ENCODE data around the gene CHIA. TPM values are rescaled to one million over a fixed set of nuclear protein-coding genes. Genes with fewer than 3 reads are reported as not detected.

The CHIA gene
- total and polyA plus RNA-seq, 2 of the 4 experiments (the other 2 are of a cell fraction): not detected

- no peaks in the 10 kb centered on the region for H3K9me3 ChIP-seq (ENCODE audit: control insufficient read depth, insufficient read depth, low read length)
- no peaks in the 10 kb centered on the region for H4K20me1 ChIP-seq (ENCODE audit: insufficient read depth, low read length)
- no peak overlapping the region for H3K14ac ChIP-seq (replicated peaks; ENCODE audit: low read depth, low read length)
- DNase-seq (no peak), ATAC-seq (ENCODE audit: low read depth) (no peak)
- no peak for TF ChIP-seq RFX5 (IDR thresholded peaks at IDR 0.05; ENCODE audit: low read depth, low read length)
- TF ChIP-seq FOS (IDR thresholded peaks at IDR 0.05; ENCODE audit: low read depth, low read length): no peak
- TF ChIP-seq USF2 (IDR thresholded peaks at IDR 0.05; ENCODE audit: low read depth, low read length): no peak
- TF ChIP-seq RAD21 (IDR thresholded peaks at IDR 0.05; ENCODE audit: low read length): no peak
- TF ChIP-seq NFE2L2 (IDR thresholded peaks at IDR 0.05; ENCODE audit: low read depth, low read length): no peak
- TF ChIP-seq POLR2A (IDR thresholded peaks at IDR 0.05; ENCODE audit: low read depth, low read length): no peak
- TF ChIP-seq BHLHE40 (IDR thresholded peaks at IDR 0.05; ENCODE audit: low read depth, low read length): no peak
- TF ChIP-seq ELK1 (IDR thresholded peaks at IDR 0.05; ENCODE audit: borderline replicate concordance, low read depth, low read length): no peak
- TF ChIP-seq CHD1 (IDR thresholded peaks at IDR 0.05; ENCODE audit: low read depth, low read length): no peak
- H3K9me1 ChIP-seq (ENCODE audit: insufficient read depth, low read length): no peaks in the 10 kb centered on the region
- no peak overlapping the region for H3K4me2 ChIP-seq (ENCODE audit: low read depth, low read length)
- H3K4ac ChIP-seq (ENCODE audit: low read depth, low read length): no peak overlapping the region
- no TSS peak for BruUV-seq (replicated peaks)
- intact Hi-C loops (cut with micrococcal nuclease) (no loop called here), dilution Hi-C loops (cut with HindIII; ENCODE audit: low sequenced_read_pairs, unreplicated experiment) (no loop called here), in situ Hi-C loops (cut with MboI; ENCODE audit: low sequenced_read_pairs) (no loop called here)
- no peak overlapping the region for H4K8ac ChIP-seq (ENCODE audit: low read depth in 2 of 2, low read length in 2 of 2)
- no peak overlapping the region for H3K9ac ChIP-seq (ENCODE audit: low read depth, low read length)
- H3K27me3 ChIP-seq (ENCODE audit: control insufficient read depth, insufficient read depth, low read length): peaks cover 6% of the 10 kb centered on the region
- H3K23ac ChIP-seq (ENCODE audit: low read depth, low read length): no peak overlapping the region
- POLR2A ChIA-PET (ENCODE audit: unreplicated experiment): no interaction called here
- no peak overlapping the region for H2AK5ac ChIP-seq (ENCODE audit: low read depth, low read length)
- CTCF ChIA-PET: no interaction called here
- H3K18ac ChIP-seq (ENCODE audit: low read depth, low read length): no peak overlapping the region
- H3K27ac ChIP-seq (ENCODE audit: insufficient read depth, low read length): no peak overlapping the region
- H2AFZ ChIP-seq (replicated peaks; ENCODE audit: low read length, poor library complexity): no peak overlapping the region
- no peak overlapping the region for H3K56ac ChIP-seq (ENCODE audit: extremely low read depth, insufficient read depth, low read length)
- no peaks in the 10 kb centered on the region for H3K4me1 ChIP-seq (ENCODE audit: control insufficient read depth, insufficient read depth, low read length)
- H2BK15ac ChIP-seq (ENCODE audit: low read depth, low read length): no peak overlapping the region
- no peak overlapping the region for H4K91ac ChIP-seq (ENCODE audit: insufficient read depth, low read depth, low read length)
- no peak overlapping the region for H2BK20ac ChIP-seq (ENCODE audit: low read depth, low read length)
- no peaks in the 10 kb centered on the region for H3K36me3 ChIP-seq (ENCODE audit: control insufficient read depth, insufficient read depth, low read length)
- H2BK5ac ChIP-seq (ENCODE audit: low read depth, low read length, poor library complexity, severe bottlenecking): no peak overlapping the region
- no peak overlapping the region for H2BK120ac ChIP-seq (ENCODE audit: low read depth, low read length)
- H3K4me3 ChIP-seq (ENCODE audit: insufficient read depth, low read depth, low read length): no peak overlapping the region
- no peaks in the 10 kb centered on the region for H3K79me1 ChIP-seq (ENCODE audit: low read depth in 1 of 2, low read length in 2 of 2)
- no peak overlapping the region for H4K5ac ChIP-seq (ENCODE audit: low read depth, low read length)
- H2AK9ac ChIP-seq (replicated peaks; ENCODE audit: low read depth, low read length, poor library complexity): no peak overlapping the region
Measured at GRCh38 chr1:111354584-111354983, 63.9 kb downstream of the CHIA start.
